Stimulated activated CD4-positive, alpha-beta T cell treated with anti-CD3 and anti-CD28 coated beads, Interleukin-2, amount 100 ng/mL, for 24 hours (primary cell): ENCODE results near the gene CCPG1.
A peak's percentile ranks its signal among the peaks of the same experiment; 100 is the strongest.

ENCODE experiments used
- DNase-seq, 2 donors: peaks; one replicate each; pipeline ENCODE4 v3.0.0-alpha.2; 2020

CCPG1 gene

DNA sequence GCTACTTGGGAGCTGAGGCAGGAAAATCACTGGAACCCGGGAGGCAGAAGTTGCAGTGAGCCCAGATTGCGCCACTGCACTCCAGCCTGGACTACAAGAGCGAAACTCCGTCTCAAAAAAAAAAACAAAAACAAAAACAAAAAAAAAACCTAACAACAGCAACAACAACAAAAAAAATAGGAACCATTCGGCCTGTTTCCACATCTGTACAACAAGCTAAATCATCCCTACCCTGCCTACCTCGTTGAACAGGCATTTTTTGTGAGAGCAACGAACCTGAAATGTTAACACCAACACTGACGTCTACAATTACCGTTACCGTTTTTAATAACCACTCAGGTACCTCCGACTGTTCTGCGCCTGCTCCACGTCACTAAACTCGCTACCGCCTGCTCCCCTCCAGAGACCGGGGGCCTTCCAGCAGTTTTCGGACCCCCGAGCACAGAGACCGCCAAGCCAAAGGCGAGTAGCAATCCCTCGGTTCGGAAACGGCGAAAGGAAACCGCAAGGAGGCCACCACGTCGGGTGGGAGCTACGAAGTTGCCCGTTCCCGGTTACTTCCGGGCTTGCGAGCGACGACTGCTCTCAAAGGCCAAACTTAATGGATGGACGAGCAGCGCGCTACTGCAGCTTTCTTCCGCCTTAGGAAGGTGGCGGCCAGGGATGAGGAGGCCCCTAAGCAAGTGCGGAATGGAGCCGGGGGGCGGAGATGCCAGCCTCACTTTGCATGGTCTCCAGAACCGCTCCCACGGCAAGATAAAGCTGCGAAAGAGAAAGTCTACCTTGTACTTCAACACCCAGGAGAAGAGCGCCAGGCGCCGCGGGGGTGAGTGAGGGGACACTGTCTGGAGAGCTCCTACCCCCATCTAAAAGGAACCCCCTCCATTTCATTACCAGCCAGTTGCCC, 89.3 kb downstream of the CCPG1 start, which contains the start of the genes PIGB and PIGBOS1:
Gene PIGB, plus strand, starts transcription at position 635 of the 907 bp plus-strand sequence. Its CDS starts 29 bp downstream, at position 664.
Gene PIGBOS1, minus strand, starts transcription at position 536 of the 907 bp plus-strand sequence. CDS start 1,331 bp downstream, outside the sequence.
- DNase-seq: peak; percentile 76 to 77
